Measurements from ENCODE around the gene SEMA4G.
A peak's percentile ranks its signal among the peaks of the same experiment; 100 is the strongest.

SEMA4G gene

DNA sequence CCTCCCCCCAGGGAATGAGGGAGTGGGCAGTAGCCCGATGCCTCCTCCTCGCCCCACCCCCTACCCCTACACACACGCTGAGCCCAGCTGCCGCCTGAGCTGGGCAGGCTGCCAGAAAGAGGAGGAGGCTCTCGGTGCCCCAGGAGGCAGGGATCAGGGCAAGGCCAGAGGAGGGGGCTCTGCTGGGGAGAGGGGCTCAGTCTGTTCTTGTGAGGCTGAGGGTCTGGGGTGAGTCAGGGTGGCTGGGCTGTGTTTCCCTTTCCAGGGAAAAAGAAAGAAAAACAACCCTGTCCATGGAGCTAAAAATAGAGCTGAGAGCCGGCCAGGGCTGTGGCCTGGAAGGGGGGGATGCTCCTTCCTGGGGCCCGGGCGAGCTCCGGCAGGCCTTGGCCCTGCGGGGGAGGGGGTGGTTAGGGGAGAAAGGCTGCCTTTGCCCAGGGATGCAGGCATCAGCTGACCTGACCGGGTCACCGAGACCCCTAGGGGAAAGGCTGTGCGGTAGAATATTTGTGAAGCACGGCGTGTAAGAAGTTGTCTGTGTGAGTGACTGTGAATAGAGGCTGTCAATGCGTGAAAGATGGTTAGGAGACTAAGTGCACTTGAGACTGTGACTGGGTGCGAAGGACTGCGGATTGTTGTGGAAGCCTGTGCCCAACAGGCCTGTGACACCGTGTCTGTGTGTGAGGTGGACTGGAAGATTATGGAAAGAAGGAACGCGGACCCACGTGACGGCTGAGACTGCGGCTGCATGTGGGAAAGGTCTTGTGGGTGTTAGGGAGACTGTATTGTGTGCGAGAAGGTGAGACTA lies 29.1 kb downstream of the SEMA4G start:
- Histone ChIP-seq H3K9ac (ENCODE audit: low read length) (peak overlapping the region; percentile 59), H3K4me3 (ENCODE audit: low read length) (peak overlapping the region; percentile 79), H3K27ac (ENCODE audit: low read depth, low read length) (peak overlapping the region; percentile 93), H3K36me3 (ENCODE audit: control insufficient read depth, insufficient read depth, low read length) (peaks cover 5% of the 10 kb centered on the region), H3K27me3 (ENCODE audit: control insufficient read depth, insufficient read depth, low read length) (no peaks in the 10 kb centered on the region), H3K4me1 (ENCODE audit: control insufficient read depth, insufficient read depth, low read length) (peaks cover 30% of the 10 kb centered on the region)

GRCh38 chr10:100998991-100999741 lies 29.9 kb downstream of the SEMA4G start:
- Histone ChIP-seq H3K27me3 (ENCODE audit: control insufficient read depth, insufficient read depth, low read length) (no peaks in the 10 kb centered on the region), H3K4me3 (ENCODE audit: low read length) (peak overlapping the region; percentile 79), H3K4me1 (ENCODE audit: control insufficient read depth, insufficient read depth, low read length) (peaks cover 30% of the 10 kb centered on the region), H3K36me3 (ENCODE audit: control insufficient read depth, insufficient read depth, low read length) (peaks cover 10% of the 10 kb centered on the region), H3K9ac (ENCODE audit: low read length) (peak overlapping the region; percentile 68), H3K27ac (ENCODE audit: low read depth, low read length) (peak overlapping the region; percentile 93)

GRCh38 chr10:100999742-101000126 lies 30.4 kb downstream of the SEMA4G start, which contains the start of gene LZTS2:
Gene LZTS2 (plus strand): TSS chr10:100999808. CDS start chr10:101002539, 2,731 bp downstream.
- Histone ChIP-seq H3K9ac (ENCODE audit: low read length) (peak within 1 kb of the TSS; percentile 79), H3K27ac (ENCODE audit: low read depth, low read length) (peak within 1 kb of the TSS; percentile 93), H3K4me1 (ENCODE audit: control insufficient read depth, insufficient read depth, low read length) (peaks cover 30% of the 10 kb centered on the region), H3K27me3 (ENCODE audit: control insufficient read depth, insufficient read depth, low read length) (no peaks in the 10 kb centered on the region), H3K4me3 (ENCODE audit: low read length) (peak within 1 kb of the TSS; percentile 79), H3K36me3 (ENCODE audit: control insufficient read depth, insufficient read depth, low read length) (peaks cover 10% of the 10 kb centered on the region)

DNA sequence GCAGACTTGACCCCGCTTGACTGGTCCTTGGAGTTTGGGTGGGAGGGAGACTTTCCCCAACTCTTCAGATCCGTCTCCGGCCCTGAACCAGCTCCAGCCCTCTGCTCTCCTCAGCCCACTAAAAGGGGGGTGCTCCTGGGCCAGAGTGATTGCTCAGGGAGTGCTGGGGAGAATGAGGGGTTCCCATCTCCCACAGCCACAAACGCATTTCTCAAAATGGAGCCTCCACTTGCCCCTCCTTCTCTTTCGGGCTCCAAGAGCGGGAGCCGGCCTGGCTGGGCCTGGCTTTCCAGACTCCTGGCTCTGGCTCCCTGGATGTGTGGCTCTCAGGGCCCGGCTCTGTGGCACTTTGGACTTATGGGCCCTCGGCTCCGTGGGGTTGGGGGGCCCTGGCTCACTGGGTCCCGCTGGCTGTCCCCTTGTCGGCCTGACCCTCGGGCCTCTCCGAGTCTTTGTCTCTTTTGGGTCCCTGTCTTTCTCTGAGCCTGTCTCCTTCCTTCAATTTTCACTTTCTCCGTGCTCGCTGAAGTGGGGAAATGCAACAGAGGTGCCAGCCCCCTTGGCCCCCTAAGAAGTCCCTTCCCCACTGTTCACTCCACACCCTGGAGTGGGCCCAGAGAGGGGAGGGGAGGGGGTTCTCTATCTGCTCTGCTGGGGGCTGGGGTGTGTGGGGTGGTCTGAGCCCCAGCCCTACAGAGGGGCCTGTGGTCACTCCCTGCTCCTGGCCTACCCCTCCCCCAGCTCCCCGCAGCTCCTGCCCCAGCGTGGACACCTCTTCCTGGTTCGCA lies 31.0 kb downstream of the SEMA4G start:
- Histone ChIP-seq H3K36me3 (ENCODE audit: control insufficient read depth, insufficient read depth, low read length) (peaks cover 15% of the 10 kb centered on the region), H3K27me3 (ENCODE audit: control insufficient read depth, insufficient read depth, low read length) (no peaks in the 10 kb centered on the region), H3K9ac (ENCODE audit: low read length) (peak overlapping the region; percentile 79), H3K27ac (ENCODE audit: low read depth, low read length) (peak overlapping the region; percentile 93), H3K4me1 (ENCODE audit: control insufficient read depth, insufficient read depth, low read length) (peaks cover 30% of the 10 kb centered on the region), H3K4me3 (ENCODE audit: low read length) (peak overlapping the region; percentile 76)

GRCh38 chr10:101000915-101001658 lies 31.8 kb downstream of the SEMA4G start:
- Histone ChIP-seq H3K4me1 (ENCODE audit: control insufficient read depth, insufficient read depth, low read length) (peaks cover 30% of the 10 kb centered on the region), H3K9ac (ENCODE audit: low read length) (peak overlapping the region; percentile 79), H3K27me3 (ENCODE audit: control insufficient read depth, insufficient read depth, low read length) (no peaks in the 10 kb centered on the region), H3K4me3 (ENCODE audit: low read length) (peak overlapping the region; percentile 76), H3K27ac (ENCODE audit: low read depth, low read length) (peak overlapping the region; percentile 93), H3K36me3 (ENCODE audit: control insufficient read depth, insufficient read depth, low read length) (peaks cover 16% of the 10 kb centered on the region)

DNA sequence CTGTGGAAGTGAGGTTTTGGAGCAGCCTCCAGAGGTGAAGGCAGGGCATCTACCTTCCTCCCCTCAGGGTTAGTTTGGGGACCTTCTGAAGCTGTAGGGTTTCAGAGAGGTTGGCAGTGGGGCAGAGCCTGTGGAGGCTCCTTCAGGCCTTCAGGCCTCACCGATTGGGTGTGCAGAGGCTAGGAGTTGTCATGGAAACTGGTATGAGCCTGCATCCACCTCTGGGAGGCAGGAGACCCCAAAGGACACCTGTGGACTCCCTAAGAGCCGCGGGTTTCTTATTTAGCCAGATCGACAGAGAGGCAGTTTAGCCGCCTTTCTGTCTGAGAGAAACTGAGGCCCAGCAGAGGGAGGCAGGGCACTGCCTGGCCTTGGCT lies 32.3 kb downstream of the SEMA4G start:
- Histone ChIP-seq H3K27me3 (ENCODE audit: control insufficient read depth, insufficient read depth, low read length) (no peaks in the 10 kb centered on the region), H3K4me1 (ENCODE audit: control insufficient read depth, insufficient read depth, low read length) (peaks cover 27% of the 10 kb centered on the region), H3K9ac (ENCODE audit: low read length) (peak overlapping the region; percentile 3), H3K36me3 (ENCODE audit: control insufficient read depth, insufficient read depth, low read length) (peaks cover 19% of the 10 kb centered on the region), H3K4me3 (ENCODE audit: low read length) (peak overlapping the region; percentile 11), H3K27ac (ENCODE audit: low read depth, low read length) (peak overlapping the region; percentile 93)

DNA sequence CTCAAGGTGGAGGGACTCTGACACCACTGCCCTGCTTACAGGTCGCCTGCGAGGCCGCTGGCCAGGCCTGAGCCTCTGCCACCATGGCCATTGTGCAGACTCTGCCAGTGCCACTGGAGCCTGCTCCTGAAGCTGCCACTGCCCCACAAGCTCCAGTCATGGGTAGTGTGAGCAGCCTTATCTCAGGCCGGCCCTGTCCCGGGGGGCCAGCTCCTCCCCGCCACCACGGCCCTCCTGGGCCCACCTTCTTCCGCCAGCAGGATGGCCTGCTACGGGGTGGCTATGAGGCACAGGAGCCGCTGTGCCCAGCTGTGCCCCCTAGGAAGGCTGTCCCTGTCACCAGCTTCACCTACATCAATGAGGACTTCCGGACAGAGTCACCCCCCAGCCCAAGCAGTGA lies 33.2 kb downstream of the SEMA4G start:
- Histone ChIP-seq H3K27ac (ENCODE audit: low read depth, low read length) (peak overlapping the region; percentile 93), H3K4me1 (ENCODE audit: control insufficient read depth, insufficient read depth, low read length) (peaks cover 31% of the 10 kb centered on the region), H3K9ac (ENCODE audit: low read length) (no peak overlapping the region), H3K4me3 (ENCODE audit: low read length) (no peak overlapping the region), H3K27me3 (ENCODE audit: control insufficient read depth, insufficient read depth, low read length) (no peaks in the 10 kb centered on the region), H3K36me3 (ENCODE audit: control insufficient read depth, insufficient read depth, low read length) (peaks cover 19% of the 10 kb centered on the region)

- peaks cover 19% of the 10 kb centered on the region for H3K36me3 ChIP-seq (ENCODE audit: control insufficient read depth, insufficient read depth, low read length)
Observed at GRCh38 chr10:101003639-101004206, 34.4 kb downstream of the SEMA4G start.

GRCh38 chr10:101005361-101005760 lies 36.1 kb downstream of the SEMA4G start:
- H3K27ac ChIP-seq (ENCODE audit: low read depth, low read length) = no peak overlapping the region
- H3K27me3 ChIP-seq (ENCODE audit: control insufficient read depth, insufficient read depth, low read length) = no peaks in the 10 kb centered on the region
- peaks cover 30% of the 10 kb centered on the region for H3K4me1 ChIP-seq (ENCODE audit: control insufficient read depth, insufficient read depth, low read length)
- peaks cover 19% of the 10 kb centered on the region for H3K36me3 ChIP-seq (ENCODE audit: control insufficient read depth, insufficient read depth, low read length)
- no peak overlapping the region for H3K9ac ChIP-seq (ENCODE audit: low read length)
- no peak overlapping the region for H3K4me3 ChIP-seq (ENCODE audit: low read length)

More at GRCh38 chr10:101003639-101004206, 34.4 kb downstream of the SEMA4G start:
- Histone ChIP-seq H3K9ac (ENCODE audit: low read length) (no peak overlapping the region), H3K4me3 (ENCODE audit: low read length) (no peak overlapping the region), H3K27ac (ENCODE audit: low read depth, low read length) (no peak overlapping the region), H3K4me1 (ENCODE audit: control insufficient read depth, insufficient read depth, low read length) (peaks cover 32% of the 10 kb centered on the region), H3K27me3 (ENCODE audit: control insufficient read depth, insufficient read depth, low read length) (no peaks in the 10 kb centered on the region)

DNA sequence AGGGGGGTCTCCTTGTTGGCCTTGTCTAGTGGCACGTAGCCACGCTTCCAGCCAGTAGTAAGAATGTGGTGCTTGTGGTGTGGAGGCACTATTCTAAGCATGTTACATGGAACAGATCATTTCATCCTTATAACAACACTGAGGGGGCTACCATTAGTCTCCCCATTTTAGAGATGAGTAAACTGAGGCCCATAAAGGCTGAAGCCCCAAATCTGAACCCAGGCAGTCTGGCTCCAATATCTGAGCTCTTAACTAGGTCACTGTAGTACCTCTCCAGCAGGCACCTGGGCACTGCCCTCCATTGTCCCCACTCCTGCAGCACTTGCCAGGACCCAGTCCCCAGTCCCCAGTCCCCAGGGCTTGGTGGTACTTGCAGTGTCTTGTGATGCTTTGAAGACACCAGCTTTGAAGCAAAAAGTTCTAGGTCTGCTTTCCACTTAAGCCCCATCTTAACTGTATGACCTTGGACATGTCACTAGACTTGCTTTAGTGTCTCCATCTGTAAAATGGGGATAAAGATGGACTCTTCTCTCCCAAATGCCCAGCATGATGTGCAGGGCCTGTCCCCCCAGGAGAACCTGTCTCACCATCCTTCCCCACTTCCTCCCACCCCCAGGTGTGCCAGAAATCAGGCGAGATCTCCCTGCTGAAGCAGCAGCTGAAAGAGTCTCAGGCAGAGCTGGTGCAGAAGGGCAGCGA lies 36.7 kb downstream of the SEMA4G start:
- Histone ChIP-seq H3K36me3 (ENCODE audit: control insufficient read depth, insufficient read depth, low read length) (peaks cover 19% of the 10 kb centered on the region), H3K4me1 (ENCODE audit: control insufficient read depth, insufficient read depth, low read length) (peaks cover 26% of the 10 kb centered on the region), H3K27ac (ENCODE audit: low read depth, low read length) (no peak overlapping the region), H3K4me3 (ENCODE audit: low read length) (no peak overlapping the region), H3K9ac (ENCODE audit: low read length) (no peak overlapping the region), H3K27me3 (ENCODE audit: control insufficient read depth, insufficient read depth, low read length) (no peaks in the 10 kb centered on the region)

GRCh38 chr10:101006593-101007098 lies 37.3 kb downstream of the SEMA4G start:
- H3K36me3 ChIP-seq (ENCODE audit: control insufficient read depth, insufficient read depth, low read length) = peaks cover 19% of the 10 kb centered on the region
- no peaks in the 10 kb centered on the region for H3K27me3 ChIP-seq (ENCODE audit: control insufficient read depth, insufficient read depth, low read length)
- no peak overlapping the region for H3K9ac ChIP-seq (ENCODE audit: low read length)
- H3K27ac ChIP-seq (ENCODE audit: low read depth, low read length) = peak overlapping the region; percentile 27
- no peak overlapping the region for H3K4me3 ChIP-seq (ENCODE audit: low read length)
- peaks cover 20% of the 10 kb centered on the region for H3K4me1 ChIP-seq (ENCODE audit: control insufficient read depth, insufficient read depth, low read length)

Data from rectal smooth muscle tissue (tissue), 1 donor.